GM18873 (cell line): Measurements from ENCODE around the gene WDR5.

Experiments used
- ATAC-seq: cut with Tn5 transposase; IDR thresholded peaks from one replicate; pipeline ENCODE4 v1.9.1; 2021; ENCODE audit warnings: mild to moderate bottlenecking, moderate library complexity, moderate number of reproducible peaks; ENCODE audit not compliant: unreplicated experiment, low FRiP score

The WDR5 gene

DNA sequence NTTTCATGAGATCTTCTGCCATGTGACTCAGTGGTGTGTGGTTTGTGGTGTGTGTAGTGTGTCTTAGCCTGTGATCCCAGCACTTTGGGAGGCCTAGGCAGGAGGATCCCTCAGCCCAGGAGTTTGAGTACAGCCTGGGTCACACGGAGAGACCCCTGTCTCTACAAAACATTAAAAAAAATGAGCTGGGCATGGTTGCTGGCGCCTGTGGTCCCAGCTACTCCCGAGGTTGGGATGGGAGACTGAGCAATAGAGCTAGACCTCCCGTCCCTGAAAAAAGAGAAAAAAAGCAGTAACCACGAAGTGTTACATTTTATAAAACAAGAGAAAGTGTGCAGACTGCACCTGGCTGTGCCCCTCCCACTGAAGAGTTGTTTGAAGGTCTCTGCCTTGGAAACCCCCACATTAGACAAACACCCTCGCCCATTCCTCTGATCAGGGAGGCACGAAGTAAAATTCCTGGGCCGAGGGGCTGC, 49.7 kb downstream of the WDR5 start:
- ATAC-seq = no peak

DNA sequence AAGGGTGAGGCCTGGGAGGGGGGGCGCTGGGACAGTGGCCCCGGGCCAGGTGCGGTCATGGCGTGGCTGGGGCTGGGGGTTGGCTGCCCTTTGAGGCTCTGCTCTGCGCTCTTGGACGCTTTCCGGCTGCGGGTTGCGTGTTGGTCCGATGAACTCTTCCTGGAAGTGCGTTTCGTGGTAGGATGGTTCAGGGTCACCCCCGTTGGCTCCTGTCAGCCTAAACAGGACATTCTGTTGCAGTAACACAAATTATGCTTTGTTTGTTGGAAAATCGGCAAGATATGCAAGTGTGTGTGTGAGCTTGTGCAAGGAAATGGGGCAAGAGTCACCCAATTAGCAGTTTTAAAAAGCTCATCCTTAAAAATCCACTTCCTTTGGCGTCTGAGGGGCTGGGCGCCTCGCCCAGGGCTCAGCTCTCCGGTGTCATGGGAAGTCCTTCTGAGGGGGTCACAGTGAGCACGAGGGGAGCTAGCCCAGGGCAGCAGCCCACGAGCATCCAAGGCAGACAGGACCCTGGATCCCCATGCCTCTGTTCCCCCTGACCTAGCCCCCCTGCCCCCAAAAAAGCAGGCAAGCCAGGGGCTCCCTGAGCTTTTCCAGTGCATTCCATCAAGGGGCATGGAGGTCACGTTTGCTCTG, 50.7 kb downstream of the WDR5 start:
- no peak for ATAC-seq

DNA sequence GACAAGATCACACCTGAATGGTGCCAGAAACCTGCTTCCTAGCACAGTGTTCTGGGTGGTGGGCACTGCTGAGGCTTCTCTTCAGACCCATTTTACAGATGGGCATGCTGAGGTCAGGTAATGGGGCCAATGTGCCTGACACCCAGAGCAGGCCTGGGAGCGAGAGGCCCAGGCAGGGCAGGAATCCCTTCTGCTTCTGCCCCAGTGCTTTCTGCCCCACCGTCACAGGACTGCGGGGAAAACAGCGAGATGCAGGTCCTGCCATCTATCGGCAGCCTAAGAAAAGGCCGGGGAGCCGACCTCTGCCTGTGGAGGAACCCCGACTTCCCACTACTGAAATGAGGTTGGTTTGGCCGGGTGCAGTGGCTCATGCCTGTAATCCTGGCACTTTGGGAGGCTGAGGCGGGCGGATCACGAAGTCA, 51.2 kb downstream of the WDR5 start:
- no peak for ATAC-seq

DNA sequence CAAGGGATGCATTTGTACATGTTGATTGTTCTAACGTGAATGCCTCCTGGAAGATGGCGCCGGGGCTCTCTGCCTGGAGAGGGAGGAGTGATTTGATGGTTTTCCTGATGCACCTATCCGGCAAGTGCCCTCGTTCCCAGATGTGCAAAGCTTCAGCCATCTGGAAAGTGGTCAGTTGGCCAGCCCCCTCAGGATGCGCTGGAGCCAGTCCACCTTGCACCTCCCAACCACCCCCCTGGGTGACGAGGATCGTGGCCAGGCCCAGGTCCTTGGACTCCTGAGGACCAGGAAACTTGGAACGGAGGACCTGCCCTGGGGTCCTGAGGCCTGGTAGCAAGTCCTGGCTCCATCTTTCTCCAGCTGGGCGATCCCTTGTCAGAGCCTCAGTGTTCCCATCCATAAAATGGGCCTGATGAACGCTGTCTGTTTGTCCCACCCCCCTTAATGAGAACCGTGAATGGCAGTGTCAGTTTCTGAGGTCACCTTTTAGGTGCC, 52.1 kb downstream of the WDR5 start:
- no peak for ATAC-seq

DNA sequence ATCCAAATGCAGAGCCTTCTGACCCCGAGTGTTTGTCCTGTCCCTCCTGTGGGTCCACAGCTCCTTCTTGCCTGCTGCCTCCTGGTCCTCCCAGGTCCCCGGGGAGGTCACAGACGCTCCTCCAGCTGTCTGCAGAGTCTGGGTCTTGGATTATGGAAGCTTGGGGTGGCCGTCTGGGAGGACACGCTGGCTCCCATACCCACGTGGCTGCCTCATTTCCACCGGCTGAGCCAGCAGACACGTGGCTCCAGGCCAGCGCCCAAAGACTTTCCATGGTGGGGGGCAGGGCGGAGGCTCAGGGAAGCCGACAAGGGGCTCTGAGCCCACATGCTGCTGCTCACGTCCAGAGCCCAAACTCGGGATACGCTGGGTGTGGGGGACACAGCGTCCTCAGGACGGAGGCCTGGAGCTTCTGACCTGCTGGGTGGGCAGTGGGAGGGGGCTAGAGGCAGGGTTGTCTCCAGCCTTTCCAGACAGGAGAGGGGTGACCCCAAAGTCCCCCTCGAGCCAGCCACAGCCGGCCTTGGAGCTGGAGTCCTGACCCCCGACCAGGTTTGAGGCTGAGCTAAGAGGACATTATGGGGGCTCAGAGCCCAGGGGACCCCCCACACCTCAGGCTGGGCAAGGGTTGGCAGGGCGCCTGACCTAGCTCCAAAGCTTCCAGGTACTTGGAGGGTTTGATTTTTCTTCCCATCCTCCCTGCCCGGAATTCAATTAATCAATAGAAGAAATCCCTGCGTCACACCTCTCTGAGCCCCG, 52.7 kb downstream of the WDR5 start:
- ATAC-seq = no peak

DNA sequence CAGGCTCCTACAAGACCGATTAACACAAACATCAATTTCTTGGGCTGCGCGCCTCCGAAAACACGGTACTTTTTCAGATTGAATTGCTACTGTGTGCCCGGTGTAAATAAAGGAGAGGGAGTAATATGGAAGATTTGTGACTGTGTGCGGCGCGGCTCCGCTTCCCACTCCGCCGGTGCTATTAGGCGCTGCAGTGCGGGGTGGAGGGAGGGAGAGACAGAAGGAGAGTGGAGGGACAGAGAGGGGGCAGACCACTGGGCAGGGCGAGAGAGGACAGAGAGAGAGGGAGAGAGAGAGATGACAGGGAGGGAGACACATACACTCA, 53.2 kb downstream of the WDR5 start:
- ATAC-seq = no peak

DNA sequence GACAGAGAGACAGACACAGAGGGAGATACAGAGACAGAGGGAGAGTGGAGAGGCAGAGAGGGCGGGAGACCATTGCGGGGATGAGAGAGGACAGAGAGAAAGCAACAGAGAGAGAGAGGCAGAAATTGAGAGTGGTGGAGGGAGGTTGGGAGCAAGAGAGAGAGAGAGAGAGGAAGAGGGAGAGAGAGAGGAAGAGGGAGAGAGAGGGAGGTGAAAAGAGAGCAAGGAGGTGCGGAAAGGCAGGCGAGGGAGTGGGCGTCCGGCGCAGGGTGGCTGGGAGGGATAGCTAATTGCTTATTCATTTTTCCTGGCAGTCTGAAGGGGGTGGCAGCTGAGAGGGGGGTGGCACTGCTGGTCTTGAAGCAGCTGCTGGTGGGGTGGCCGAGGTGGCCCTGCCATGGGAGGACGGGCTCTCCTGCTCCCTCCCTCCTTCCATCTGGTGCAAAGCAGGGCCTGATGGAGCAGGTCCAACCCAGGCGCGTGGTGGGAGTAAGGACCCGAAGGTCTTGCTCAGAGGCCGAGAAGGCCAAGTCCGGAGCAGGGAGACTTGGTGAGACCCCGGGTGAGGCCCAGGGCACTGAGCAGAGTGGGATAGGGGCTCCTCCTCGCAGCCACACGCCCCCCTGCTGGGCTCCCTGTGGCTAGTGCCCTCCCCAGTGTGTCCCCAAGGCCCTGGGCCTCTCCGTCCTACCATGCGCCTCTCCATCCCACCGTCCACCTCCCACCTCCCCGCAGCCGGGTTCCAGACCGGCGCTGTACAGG, 53.8 kb downstream of the WDR5 start:
- ATAC-seq = no peak

DNA sequence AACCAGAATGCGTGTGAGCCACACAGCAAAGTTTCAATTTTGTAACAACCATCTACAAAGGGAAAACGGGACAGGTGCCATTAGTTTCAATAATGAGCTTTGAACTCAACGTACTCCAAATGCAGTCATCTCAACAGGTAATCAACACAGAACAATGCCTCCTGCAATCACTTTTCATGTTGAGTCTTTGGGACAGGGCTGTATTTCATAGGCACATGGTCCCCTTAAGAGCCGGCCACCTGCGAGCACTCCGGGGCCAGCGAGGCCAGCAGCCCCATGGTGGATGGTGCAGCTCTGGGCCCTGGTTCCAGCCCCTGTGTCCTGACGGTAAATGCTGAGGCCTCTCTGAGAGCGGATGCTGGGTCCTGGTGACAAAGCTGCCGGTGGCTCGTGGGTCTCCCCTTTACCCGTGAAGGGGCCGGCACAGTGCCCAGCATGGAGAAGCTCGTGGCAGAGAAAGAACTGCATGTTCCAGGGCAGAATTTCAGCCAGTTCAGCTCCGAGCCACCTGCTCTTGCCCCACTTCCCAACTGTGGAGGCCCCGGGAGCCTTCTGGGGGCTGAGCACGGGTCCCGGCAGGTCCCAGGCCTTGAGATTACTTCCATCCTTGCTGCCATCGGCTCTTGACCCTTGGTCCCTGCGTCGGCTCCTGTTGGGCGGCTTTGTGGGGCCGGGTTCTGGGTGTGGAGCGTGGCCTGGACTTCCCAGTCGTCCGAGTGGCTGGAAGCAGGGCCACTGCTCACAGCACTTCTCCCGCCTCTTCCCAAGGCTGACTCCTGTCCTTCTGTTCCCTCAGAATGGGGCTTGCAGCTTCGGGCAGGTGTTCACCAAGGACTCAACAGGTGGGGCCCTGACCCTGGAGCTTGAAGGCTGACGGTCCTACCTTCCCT, 54.6 kb downstream of the WDR5 start:
- no peak for ATAC-seq

DNA sequence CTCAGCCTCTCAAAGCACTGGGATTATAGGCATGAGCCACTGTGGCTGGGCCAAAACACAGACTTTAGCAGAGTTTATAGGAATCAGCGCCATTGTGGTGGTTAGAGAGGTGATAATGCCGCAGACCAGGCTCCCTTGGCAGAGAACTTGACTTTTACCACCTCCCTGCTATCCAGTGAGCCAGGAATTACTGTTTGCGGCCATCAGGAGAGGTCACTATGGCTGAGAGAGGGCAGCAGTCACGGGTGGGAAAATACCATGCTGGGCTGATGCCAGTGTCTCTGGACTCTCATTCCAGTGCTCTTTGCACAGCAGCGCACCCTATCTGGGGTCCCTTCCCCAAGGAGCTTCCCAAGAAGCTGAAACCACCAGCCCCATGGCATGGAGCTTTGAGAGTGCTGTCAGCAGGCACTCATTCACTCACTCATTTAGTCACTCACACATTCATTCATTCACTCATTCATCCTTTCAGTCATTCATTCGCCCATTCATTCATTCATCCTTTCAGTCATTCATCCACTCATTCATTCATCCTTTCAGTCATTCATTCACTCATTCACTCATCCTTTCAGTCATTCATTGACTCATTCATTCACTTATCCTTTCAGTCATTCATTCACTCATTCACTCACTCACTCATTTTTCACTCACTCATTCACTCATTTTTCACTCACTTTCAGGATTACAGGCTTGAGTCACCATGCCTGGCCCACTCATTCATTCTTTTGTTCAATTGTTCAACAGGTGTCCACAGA, 55.8 kb downstream of the WDR5 start:
- ATAC-seq = no peak

DNA sequence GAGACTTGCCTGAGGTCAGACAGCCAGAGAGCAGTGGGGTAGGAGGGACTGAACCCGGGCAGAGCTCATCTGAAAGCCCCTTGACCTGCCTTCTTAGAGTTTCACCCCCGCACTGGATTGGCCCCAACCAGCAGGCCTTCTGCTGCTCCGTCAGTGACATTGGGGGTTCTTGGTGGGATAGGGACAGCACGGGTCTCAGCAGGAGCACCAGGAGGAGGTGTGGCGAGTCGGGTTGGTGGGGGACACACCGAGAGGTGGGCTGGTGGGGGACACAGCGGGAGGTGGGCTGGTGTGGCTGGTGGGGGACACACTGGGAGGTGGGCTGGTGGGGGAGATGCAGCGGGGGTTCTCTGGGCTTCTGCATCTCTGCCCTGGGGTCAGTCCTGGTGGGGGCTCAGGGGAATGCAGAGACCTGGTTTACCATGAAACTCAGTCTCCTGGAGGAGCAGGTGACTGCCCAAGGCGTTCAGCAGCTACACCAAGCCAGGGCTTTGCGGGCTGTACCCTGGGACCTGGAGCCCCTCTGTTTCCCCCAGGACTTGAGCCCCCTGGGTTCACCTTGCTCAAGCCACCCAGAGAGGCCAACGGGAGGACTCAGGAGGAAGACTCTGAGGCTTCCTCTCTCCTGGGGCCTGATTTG, 56.5 kb downstream of the WDR5 start:
- no peak for ATAC-seq

DNA sequence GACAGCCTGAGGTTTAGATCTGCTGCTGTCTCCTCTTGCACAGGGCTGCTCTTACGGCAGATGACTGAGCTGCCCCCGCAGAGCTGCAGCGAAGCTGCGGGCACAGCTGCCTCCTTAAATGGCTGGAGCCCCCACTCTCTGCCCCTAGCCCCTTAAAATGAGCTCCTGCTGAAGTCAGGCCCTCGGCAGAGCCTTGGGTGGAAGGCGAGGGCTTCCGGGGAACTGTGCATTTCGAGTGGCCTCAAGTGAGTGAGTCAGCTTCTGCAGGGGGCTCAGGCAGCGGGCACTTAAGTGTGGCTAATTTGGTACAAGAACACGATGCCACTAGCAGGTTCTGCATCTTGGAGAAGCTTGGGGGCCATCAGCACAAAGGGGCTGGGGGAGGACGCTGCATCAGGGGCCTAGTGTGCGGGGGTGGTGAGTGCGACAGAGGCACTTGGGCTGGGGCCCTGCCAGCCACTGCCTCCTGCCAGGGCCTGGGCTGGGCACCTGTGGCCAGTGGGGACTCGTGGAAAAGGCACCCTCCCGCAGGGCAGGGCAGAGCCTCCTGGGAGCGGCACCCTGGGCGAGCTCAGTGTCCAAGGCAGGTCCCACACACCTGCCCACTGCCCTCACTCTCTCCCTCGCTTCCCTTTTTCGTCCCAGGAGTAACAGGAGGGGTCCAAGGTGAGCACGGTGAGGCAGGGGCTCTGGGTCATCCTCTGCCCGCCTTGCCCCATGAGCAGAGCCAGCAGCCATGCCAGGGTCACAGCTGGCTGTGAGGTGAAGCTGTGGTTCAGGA, 57.3 kb downstream of the WDR5 start:
- no peak for ATAC-seq

DNA sequence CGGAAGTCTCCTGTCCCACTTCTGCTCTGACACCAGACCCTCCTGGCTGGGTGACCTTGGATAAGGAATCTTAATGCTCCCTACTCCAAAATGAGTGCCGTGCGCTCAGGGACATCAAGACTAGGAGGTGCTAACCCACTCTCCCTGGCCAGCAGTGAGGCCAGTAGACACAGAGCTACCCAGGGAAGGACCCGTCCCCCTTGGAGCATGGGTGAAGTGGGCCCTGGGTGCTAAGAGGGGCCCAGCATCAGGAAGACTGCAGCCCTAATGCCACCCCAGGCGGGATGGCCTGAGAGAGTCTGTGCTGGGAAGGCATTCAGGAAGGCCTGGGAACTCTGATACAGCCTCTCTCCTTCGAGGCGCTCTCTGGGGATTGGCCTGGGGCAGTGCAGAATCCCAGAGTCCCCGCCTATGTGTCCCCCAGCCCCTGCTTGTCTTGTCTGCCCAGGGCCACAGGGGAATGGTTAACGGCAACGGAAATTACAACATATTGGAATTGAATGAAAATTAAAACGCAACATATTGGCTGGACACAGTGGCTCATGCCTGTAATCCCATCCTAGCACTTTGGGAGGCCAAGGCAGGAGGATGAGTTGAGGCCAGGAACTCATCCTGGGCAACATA, 58.1 kb downstream of the WDR5 start:
- ATAC-seq = no peak

DNA sequence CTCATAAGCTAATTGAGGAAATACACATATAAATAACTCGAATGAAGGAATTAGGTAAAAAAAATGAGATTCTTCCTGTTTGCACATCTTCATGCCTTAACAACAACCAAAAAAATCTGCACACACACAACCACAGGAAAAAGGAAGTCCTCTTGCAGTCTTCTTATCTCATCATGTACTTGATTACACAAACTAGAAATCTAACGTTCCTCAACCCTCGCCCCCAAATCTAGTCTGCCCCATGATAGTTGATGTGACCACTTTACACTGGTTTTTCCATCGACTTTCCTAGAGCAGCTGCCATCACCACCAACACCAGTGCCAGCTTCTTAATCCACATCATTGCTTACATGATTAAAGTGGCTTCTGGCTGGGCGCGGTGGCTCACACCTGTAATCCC, 59.7 kb downstream of the WDR5 start:
- ATAC-seq = no peak

DNA sequence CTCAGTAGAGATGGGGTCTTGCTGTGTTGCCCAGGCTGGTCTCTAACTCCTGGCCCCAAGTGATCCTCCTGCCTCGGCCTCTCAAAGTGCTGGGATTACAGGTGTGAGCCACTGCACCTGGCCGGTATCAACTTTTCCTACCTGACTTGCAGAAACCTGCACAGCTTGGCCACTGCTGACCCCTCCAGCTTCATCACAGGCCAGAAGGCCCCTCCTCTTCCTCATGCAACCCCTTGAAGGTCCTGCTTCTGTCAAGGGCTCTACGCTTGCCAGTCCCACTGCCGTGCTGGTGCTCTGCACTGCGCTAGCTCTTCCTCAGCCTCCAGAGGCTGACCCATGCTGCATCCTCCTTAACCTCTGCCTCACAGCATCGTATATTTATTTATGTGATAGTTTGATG, 61.0 kb downstream of the WDR5 start:
- ATAC-seq = no peak

DNA sequence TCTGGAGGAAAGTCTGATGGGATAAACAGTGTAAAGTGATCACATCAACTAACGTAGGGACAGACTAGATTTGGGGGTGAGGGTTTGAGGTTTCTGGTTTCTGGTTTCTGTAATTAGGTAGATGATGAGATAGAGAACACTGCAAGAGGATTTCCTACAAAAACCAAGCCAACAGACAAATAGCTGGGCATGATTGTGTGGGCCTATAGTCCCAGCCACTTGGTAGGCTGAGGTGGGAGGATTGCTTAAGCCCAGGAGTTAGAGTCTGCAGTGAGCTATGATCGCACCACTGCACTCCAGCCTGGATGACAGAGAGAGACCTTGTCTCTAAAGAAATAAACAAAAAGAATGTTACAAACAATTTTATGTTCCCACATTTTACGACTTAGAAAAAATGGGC, 62.9 kb downstream of the WDR5 start:
- no peak for ATAC-seq

DNA sequence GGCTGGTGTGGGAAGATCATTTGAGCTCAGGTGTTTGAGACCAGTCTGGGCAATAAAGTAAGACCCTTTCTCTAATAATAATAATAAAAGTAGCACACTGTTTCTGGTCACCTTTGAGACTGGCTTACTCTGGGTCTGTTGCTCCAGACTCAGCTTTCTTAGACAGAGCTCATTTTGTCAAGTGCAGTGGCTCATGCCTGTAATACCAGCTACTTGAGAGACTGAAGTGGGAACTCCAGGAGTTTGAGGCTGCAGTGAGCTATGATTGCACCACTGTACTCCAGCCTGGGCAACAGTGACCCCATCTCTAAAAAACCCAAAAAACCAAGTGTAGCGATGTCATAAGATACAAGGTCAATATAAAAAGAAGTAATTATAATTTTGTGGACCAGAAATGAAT, 64.8 kb downstream of the WDR5 start:
- no peak for ATAC-seq

DNA sequence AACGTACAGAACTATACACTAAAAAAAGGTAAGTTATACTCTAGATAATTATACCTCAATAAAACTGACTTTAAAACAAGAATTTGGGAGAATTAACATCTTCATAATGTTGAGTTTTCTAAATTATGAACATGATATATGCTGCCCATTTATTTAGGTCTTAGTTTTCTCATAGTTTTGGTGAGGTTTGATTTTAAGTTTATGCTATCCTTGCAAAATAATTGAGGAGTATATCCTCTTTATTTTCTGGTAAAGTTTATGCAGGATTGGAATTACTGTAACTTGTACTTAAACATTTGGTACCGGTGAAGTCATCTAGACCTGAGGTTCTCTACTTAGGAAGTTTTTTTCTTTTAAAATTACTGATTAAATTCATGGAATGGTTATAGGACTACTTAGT, 67.3 kb downstream of the WDR5 start:
- no peak for ATAC-seq

DNA sequence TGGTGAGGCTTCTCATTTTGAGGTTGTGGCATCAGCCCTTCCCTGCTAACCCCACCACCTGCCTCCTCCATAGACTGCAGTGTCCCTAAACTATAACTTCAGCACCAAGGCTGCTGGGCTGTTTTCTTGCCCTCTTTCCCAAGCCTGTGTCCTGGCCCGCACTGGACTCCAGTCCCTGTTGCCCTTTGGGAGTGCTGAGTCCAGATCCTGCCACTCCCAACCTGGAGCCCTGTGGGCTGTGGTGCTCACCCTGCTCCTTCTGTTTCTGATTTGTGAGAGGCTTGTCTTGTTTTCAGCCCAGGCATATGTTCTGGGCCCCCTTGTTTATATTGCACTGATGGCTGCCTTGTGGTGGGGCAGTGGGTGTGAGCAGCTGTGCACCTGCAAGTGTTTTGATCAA, 68.2 kb downstream of the WDR5 start:
- ATAC-seq = no peak
